ENCODE results near the gene MKRN1. TPM values are rescaled to one million over a fixed set of nuclear protein-coding genes. Genes with fewer than 3 reads are reported as not detected.

MKRN1 gene
- total RNA-seq, 1 donor from 2014 or later = 121 TPM

DNA sequence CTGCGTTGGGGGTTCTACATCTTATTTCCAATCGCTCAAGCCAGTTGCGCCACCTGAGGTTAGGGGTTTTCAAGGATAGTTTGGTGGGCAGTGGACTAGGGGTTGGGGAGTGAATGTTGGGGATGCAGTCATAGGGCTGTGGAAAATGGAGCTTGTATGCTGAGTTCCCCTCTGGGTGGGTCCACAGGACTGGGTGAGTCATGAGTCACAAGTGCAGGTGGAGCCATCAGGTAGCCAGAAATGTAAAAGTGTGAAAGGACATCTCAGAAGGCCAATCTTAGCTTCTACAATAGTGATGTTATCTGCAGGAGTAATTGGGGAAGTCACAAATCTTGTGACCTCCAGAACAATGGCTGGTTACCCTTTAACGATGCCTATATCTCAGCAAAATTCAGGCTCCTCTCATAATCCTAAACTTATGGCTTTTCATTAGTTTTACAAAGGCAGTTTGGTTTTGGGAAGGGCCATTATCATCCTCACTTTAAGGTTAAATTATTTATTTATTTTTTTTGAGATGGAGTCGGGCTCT, 18.0 kb upstream of the MKRN1 start:
- Histone ChIP-seq H3K27me3 (no peaks in the 10 kb centered on the region), H3F3A (ENCODE audit: low read depth) (peaks cover 6% of the 10 kb centered on the region), H3K4me1 (no peaks in the 10 kb centered on the region), H4K20me1 (ENCODE audit: low read depth) (no peaks in the 10 kb centered on the region), H3K4me3 (no peak overlapping the region), H2AFZ (replicated peaks) (no peak overlapping the region), H3K79me2 (ENCODE audit: low read depth) (no peaks in the 10 kb centered on the region), H3K9ac (no peak overlapping the region), H3K27ac (no peak overlapping the region), H3K36me3 (no peaks in the 10 kb centered on the region), H3K9me3 (ENCODE audit: low read depth) (no peaks in the 10 kb centered on the region), H3K4me2 (no peak overlapping the region)
- peaks cover 5% of the 10 kb centered on the region for H3K27me3 Mint-ChIP-seq (ENCODE audit: insufficient read depth, low read depth)
- TF ChIP-seq, protein P1, sequence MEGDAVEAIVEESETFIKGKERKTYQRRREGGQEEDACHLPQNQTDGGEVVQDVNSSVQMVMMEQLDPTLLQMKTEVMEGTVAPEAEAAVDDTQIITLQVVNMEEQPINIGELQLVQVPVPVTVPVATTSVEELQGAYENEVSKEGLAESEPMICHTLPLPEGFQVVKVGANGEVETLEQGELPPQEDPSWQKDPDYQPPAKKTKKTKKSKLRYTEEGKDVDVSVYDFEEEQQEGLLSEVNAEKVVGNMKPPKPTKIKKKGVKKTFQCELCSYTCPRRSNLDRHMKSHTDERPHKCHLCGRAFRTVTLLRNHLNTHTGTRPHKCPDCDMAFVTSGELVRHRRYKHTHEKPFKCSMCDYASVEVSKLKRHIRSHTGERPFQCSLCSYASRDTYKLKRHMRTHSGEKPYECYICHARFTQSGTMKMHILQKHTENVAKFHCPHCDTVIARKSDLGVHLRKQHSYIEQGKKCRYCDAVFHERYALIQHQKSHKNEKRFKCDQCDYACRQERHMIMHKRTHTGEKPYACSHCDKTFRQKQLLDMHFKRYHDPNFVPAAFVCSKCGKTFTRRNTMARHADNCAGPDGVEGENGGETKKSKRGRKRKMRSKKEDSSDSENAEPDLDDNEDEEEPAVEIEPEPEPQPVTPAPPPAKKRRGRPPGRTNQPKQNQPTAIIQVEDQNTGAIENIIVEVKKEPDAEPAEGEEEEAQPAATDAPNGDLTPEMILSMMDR (IDR thresholded peaks at IDR 0.05) = no peak
- TF ChIP-seq EZH2phosphoT487 (IDR thresholded peaks at IDR 0.05) (no peak), EZH2 (IDR thresholded peaks at IDR 0.05) (no peak)
- no peak for DNase-seq (ENCODE audit: low spot score)
- H3K4me1 Mint-ChIP-seq = no peaks in the 10 kb centered on the region
- H3K36me3 Mint-ChIP-seq = no peaks in the 10 kb centered on the region
- H3K27ac Mint-ChIP-seq = no peak overlapping the region
- H3K9me3 Mint-ChIP-seq = peaks cover 2% of the 10 kb centered on the region
- H3K4me3 Mint-ChIP-seq = no peak overlapping the region

DNA sequence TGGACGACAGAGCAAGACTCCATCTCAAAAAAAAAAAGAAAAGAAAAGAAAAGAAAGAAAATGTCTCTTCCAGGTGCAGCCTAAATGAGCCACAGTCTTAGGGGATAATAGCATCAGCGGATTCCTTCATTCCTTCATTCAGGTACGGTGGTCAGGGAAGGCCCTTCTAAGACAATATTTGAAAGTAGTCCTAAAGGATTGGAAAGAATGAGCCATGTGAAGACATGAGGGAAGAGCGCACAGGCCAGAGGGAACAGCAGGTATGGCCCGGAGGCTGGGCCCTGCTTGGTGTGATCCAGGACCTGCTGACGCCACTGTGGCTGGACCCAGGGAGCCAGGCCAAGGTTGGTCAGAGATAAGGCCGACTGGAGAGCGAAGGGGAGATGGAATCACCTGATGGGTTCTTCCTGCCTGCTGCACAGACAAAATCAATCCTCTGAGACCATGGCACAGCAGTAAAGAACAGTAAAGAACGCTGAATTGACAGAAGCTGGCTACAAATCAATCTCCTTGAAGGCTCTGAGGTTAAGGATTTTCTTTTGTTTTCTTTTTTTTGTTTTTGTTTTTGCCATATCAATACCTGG, 16.3 kb upstream of the MKRN1 start:
- Histone ChIP-seq H3K36me3 (no peaks in the 10 kb centered on the region), H3K4me3 (no peak overlapping the region), H3K27ac (no peak overlapping the region), H3F3A (ENCODE audit: low read depth) (peaks cover 6% of the 10 kb centered on the region), H3K4me1 (no peaks in the 10 kb centered on the region), H4K20me1 (ENCODE audit: low read depth) (no peaks in the 10 kb centered on the region), H3K9me3 (ENCODE audit: low read depth) (no peaks in the 10 kb centered on the region), H3K27me3 (no peaks in the 10 kb centered on the region), H3K79me2 (ENCODE audit: low read depth) (no peaks in the 10 kb centered on the region), H3K4me2 (no peak overlapping the region), H3K9ac (no peak overlapping the region), H2AFZ (replicated peaks) (no peak overlapping the region)
- Mint-ChIP-seq H3K4me1 (no peaks in the 10 kb centered on the region), H3K27ac (peak overlapping the region; percentile 65), H3K27me3 (ENCODE audit: insufficient read depth, low read depth) (peaks cover 5% of the 10 kb centered on the region), H3K4me3 (no peak overlapping the region), H3K9me3 (peaks cover 2% of the 10 kb centered on the region), H3K36me3 (no peaks in the 10 kb centered on the region)
- DNase-seq (ENCODE audit: low spot score) = no peak
- TF ChIP-seq, protein P1 (IDR thresholded peaks at IDR 0.05) = no peak
- TF ChIP-seq EZH2 (IDR thresholded peaks at IDR 0.05) = no peak
- TF ChIP-seq EZH2phosphoT487 (IDR thresholded peaks at IDR 0.05) = no peak

DNA sequence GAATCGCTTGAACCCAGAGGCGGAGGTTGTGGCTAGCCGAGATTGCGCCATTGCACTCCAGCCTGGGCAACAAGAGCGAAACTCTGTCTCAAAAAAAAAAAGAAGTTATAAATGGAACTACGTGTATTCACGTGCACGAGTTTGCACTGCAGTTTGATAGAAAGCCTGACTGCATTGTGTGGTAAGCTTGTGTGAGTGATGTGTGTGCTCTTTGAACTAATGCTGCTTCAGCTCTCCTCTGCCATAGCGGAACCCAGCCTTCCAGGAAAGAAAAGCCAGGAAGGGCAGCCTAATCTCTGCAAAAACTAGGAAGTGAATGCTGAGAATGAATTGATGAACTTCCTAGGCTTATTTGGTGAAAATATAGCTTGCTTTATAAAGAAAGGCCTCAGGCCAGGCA, 15.6 kb upstream of the MKRN1 start:
- no peak overlapping the region for H3K27ac ChIP-seq
- H3K4me1 Mint-ChIP-seq = no peaks in the 10 kb centered on the region
- no peak overlapping the region for H3K4me2 ChIP-seq

More for the DNA sequence above, 15.6 kb upstream of the MKRN1 start:
- no peaks in the 10 kb centered on the region for H3K36me3 ChIP-seq
- Mint-ChIP-seq H3K36me3 (no peaks in the 10 kb centered on the region), H3K9me3 (peaks cover 2% of the 10 kb centered on the region), H3K27me3 (ENCODE audit: insufficient read depth, low read depth) (peaks cover 5% of the 10 kb centered on the region), H3K27ac (no peak overlapping the region), H3K4me3 (no peak overlapping the region)
- H3K9ac ChIP-seq = no peak overlapping the region
- no peak overlapping the region for H3K4me3 ChIP-seq
- no peak for TF ChIP-seq EZH2phosphoT487 (IDR thresholded peaks at IDR 0.05)
- TF ChIP-seq, protein P1 (IDR thresholded peaks at IDR 0.05) = no peak
- no peak for TF ChIP-seq EZH2 (IDR thresholded peaks at IDR 0.05)
- H3F3A ChIP-seq (ENCODE audit: low read depth) = peaks cover 6% of the 10 kb centered on the region
- H4K20me1 ChIP-seq (ENCODE audit: low read depth) = no peaks in the 10 kb centered on the region
- no peak for DNase-seq (ENCODE audit: low spot score)
- no peaks in the 10 kb centered on the region for H3K9me3 ChIP-seq (ENCODE audit: low read depth)
- no peaks in the 10 kb centered on the region for H3K79me2 ChIP-seq (ENCODE audit: low read depth)
- no peaks in the 10 kb centered on the region for H3K4me1 ChIP-seq
- no peaks in the 10 kb centered on the region for H3K27me3 ChIP-seq
- H2AFZ ChIP-seq (replicated peaks) = no peak overlapping the region

All from neural progenitor cell (in vitro differentiated cells).